Measurements from ENCODE around the gene GPR87. TPM values are rescaled to one million over a fixed set of nuclear protein-coding genes. Genes with fewer than 3 reads are reported as not detected.

The GPR87 gene
- total RNA-seq, 2 donors from 2014 or later, result 3.2 to 5.0 TPM

- no peak overlapping the region for H3K4me3 Mint-ChIP-seq
- no peaks in the 10 kb centered on the region for H3K9me3 Mint-ChIP-seq
- peaks cover 21% of the 10 kb centered on the region for H3K4me1 Mint-ChIP-seq
- no peaks in the 10 kb centered on the region for H3K27me3 Mint-ChIP-seq
- ATAC-seq (replicated peaks), result no peak
- H3K36me3 Mint-ChIP-seq (ENCODE audit: low read depth), result no peaks in the 10 kb centered on the region
- H3K27ac Mint-ChIP-seq, result no peak overlapping the region
Observed at GRCh38 chr3:151285940-151286339, 30.7 kb downstream of the GPR87 start.

DNA sequence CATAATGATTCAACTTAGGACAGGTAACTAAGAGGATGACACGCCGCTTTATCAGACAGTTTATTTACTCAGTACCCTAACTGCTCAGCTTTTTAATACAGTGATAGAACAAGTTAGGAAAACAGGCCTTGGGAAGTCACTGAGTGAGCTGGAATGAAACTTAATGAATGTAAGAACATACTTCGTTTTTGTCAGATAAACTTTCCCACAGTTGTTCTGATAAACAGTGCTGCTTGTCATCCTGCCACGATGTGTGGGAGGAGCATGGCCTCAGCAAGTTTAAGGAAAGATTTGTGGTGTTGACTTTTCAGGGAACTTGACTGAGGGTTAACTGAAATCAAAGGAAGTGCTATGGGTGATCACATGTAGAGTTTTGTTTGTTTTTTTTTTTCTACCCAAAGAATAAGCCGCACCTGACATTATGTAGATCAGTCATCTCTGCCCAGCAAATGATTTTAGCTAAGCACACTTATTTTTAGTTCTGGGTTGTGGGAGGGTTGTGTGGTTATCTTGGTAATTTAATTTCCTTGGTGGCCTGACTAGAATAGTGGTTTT is 32.6 kb downstream of the GPR87 start:
- no peaks in the 10 kb centered on the region for H3K9me3 Mint-ChIP-seq
- peak overlapping the region; percentile 57 for H3K4me3 Mint-ChIP-seq
- peak; percentile 80 for ATAC-seq (replicated peaks)
- H3K4me1 Mint-ChIP-seq, result peaks cover 21% of the 10 kb centered on the region
- H3K27me3 Mint-ChIP-seq, result no peaks in the 10 kb centered on the region
- H3K27ac Mint-ChIP-seq, result peak overlapping the region; percentile 85
- H3K36me3 Mint-ChIP-seq (ENCODE audit: low read depth), result no peaks in the 10 kb centered on the region

DNA sequence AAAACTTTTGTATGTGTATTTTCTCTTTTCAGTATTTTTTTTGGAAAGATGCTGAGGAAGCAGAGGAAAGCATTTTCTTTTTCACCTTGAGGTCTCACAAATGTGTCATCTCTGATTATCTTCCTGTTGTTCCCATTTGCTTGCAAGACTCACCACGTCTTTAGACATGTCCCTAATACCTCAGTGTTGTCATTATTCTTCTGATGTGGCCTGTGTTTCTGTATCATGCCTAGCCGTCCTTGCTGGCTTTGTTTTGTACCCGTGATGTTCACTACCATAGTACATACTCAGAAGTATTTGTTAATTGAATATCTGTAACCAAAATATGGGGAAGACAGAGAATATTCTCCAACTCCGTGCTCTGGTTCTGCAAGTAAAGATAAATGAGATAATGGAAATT is 33.2 kb downstream of the GPR87 start:
- peak overlapping the region; percentile 57 for H3K4me3 Mint-ChIP-seq
- no peaks in the 10 kb centered on the region for H3K36me3 Mint-ChIP-seq (ENCODE audit: low read depth)
- H3K9me3 Mint-ChIP-seq, result no peaks in the 10 kb centered on the region
- ATAC-seq (replicated peaks), result peak; percentile 71
- peaks cover 26% of the 10 kb centered on the region for H3K4me1 Mint-ChIP-seq
- peak overlapping the region; percentile 85 for H3K27ac Mint-ChIP-seq
- no peaks in the 10 kb centered on the region for H3K27me3 Mint-ChIP-seq

- H3K27ac Mint-ChIP-seq, result peak overlapping the region; percentile 85
- H3K4me1 Mint-ChIP-seq, result peaks cover 30% of the 10 kb centered on the region
- H3K36me3 Mint-ChIP-seq (ENCODE audit: low read depth), result no peaks in the 10 kb centered on the region
- no peaks in the 10 kb centered on the region for H3K27me3 Mint-ChIP-seq
- no peaks in the 10 kb centered on the region for H3K9me3 Mint-ChIP-seq
- ATAC-seq (replicated peaks), result peak; percentile 34
- H3K4me3 Mint-ChIP-seq, result peak overlapping the region; percentile 57
Observed at GRCh38 chr3:151282921-151283320, 33.7 kb downstream of the GPR87 start.

DNA sequence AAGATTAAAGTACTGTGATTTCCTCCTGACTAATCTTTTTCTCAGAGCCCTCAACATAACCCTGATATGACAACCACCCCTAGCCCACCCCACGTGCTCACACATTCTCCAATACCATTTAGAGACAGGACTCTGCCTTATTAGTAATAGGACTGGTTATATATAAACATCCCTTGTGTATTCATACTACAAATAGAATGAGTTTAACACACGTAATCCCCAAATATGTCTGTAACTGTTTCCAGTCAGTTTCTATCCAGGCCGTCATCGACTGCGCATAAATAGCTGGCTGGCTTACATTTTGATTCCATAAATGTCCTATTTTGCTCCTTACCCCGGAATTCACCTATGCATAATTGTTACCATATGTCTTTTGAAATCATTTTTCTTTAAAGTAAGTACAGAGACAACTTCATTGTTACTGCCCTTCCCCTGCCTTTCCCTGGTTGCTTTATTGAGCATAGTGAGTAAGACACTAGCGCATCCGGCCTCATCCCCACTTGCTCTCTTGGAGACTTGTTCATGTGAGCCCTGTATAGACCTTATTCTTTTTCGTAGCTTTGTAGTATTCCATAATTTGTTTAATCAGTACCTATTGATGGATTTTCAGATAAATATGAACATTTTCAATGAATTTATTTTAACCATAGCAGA is 34.8 kb downstream of the GPR87 start:
- Mint-ChIP-seq H3K27ac (no peak overlapping the region), H3K27me3 (no peaks in the 10 kb centered on the region), H3K4me3 (no peak overlapping the region), H3K36me3 (ENCODE audit: low read depth) (no peaks in the 10 kb centered on the region), H3K9me3 (no peaks in the 10 kb centered on the region), H3K4me1 (peaks cover 29% of the 10 kb centered on the region)
- no peak for ATAC-seq (replicated peaks)

DNA sequence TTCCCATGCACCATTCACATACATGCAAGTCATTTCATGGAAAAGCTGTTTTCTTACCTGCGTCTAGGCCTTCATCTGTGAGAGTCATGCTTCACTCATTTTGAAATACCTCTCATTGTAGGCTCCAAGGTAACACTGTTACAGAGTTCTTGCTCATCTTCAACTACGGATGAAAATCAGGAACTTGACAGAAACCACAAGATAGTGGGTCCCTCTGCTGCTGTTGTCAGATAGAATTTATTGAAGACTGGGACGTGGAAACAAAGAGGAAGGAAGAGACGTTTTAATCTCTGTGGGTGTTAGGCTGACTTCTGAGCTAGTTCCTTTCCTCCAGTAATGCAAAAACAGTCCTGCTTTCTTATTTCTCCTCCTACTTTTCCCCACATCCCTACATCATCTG is 38.4 kb downstream of the GPR87 start, which contains the start of gene P2RY14:
Gene P2RY14, minus strand, starts transcription at position 313 of the 400 bp plus-strand sequence. CDS start 64,226 bp downstream, outside the sequence.
- peak within 1 kb of the TSS; percentile 54 for H3K4me3 Mint-ChIP-seq

DNA sequence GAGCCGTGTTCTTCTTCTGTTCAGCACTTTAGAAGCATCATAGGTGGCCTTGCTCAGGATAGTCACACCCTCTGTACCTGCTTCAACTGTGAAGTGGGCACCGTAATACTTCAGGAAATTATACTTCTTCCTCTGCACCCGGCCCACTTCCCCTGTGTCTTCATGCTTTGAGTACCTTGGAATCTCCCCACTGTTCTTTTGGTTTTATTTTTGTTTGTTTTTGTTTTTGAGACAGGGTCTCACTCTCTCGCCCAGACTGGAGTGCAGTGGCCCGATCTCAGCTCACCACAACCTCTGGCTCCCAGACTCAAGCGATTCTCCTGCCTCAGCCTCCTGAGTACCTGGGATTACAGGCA is 40.0 kb downstream of the GPR87 start:
- Mint-ChIP-seq H3K4me3 (peak overlapping the region; percentile 65), H3K4me1 (peaks cover 18% of the 10 kb centered on the region), H3K9me3 (no peaks in the 10 kb centered on the region), H3K27ac (peak overlapping the region; percentile 83), H3K36me3 (ENCODE audit: low read depth) (no peaks in the 10 kb centered on the region), H3K27me3 (no peaks in the 10 kb centered on the region)
- ATAC-seq (replicated peaks), result peak; percentile 58

More for the DNA sequence above, 38.4 kb downstream of the GPR87 start, which contains the start of gene P2RY14:
- Mint-ChIP-seq H3K27me3 (no peaks in the 10 kb centered on the region), H3K27ac (peak within 1 kb of the TSS; percentile 70), H3K9me3 (no peaks in the 10 kb centered on the region), H3K36me3 (ENCODE audit: low read depth) (no peaks in the 10 kb centered on the region), H3K4me1 (peaks cover 24% of the 10 kb centered on the region)
- ATAC-seq (replicated peaks), result peak; percentile 74

DNA sequence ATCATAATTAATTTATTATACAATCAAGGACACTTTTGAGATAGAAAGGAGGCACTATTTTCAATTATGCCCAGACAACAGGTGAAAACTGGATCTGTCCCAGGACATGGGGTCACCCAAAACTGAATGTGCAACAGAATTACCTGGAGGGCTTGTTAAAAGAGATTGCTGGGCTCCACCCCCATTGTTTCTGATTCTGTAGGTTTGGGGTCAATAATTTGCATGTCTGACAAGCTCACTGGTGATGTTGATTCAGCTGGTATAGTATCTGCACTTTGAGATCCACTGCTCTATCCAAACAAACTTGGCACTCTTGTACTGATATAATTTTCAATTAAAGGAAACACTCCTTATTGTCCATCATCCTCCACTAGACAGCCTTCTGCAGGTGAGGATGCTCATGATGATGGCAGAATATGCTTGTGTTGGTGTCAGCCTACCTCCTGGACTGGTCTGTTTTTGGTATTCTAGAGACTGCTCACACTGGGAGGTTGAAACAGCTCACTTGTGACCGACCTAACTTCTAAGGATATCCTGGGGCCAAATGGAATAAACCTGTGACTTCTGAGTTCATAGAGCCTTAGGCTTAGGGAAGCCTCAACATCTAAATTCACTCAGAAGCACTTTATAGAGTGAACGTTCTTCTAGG is 40.5 kb downstream of the GPR87 start:
- peak; percentile 24 for ATAC-seq (replicated peaks)
- Mint-ChIP-seq H3K9me3 (no peaks in the 10 kb centered on the region), H3K4me1 (peaks cover 18% of the 10 kb centered on the region), H3K27ac (peak overlapping the region; percentile 83), H3K4me3 (peak overlapping the region; percentile 65), H3K36me3 (ENCODE audit: low read depth) (no peaks in the 10 kb centered on the region), H3K27me3 (no peaks in the 10 kb centered on the region)

GRCh38 chr3:151275091-151275490 is 41.5 kb downstream of the GPR87 start:
- ATAC-seq (replicated peaks), result no peak
- H3K27ac Mint-ChIP-seq, result peak overlapping the region; percentile 32
- H3K36me3 Mint-ChIP-seq (ENCODE audit: low read depth), result no peaks in the 10 kb centered on the region
- H3K9me3 Mint-ChIP-seq, result no peaks in the 10 kb centered on the region
- peaks cover 18% of the 10 kb centered on the region for H3K4me1 Mint-ChIP-seq
- no peaks in the 10 kb centered on the region for H3K27me3 Mint-ChIP-seq
- peak overlapping the region; percentile 65 for H3K4me3 Mint-ChIP-seq

GRCh38 chr3:151269631-151270030 is 47.0 kb downstream of the GPR87 start:
- no peaks in the 10 kb centered on the region for H3K27me3 Mint-ChIP-seq
- H3K27ac Mint-ChIP-seq, result no peak overlapping the region
- H3K4me1 Mint-ChIP-seq, result peaks cover 13% of the 10 kb centered on the region
- ATAC-seq (replicated peaks), result no peak
- no peaks in the 10 kb centered on the region for H3K9me3 Mint-ChIP-seq
- peaks cover 5% of the 10 kb centered on the region for H3K36me3 Mint-ChIP-seq (ENCODE audit: low read depth)
- no peak overlapping the region for H3K4me3 Mint-ChIP-seq

GRCh38 chr3:151268267-151269235 is 48.1 kb downstream of the GPR87 start:
- peaks cover 13% of the 10 kb centered on the region for H3K4me1 Mint-ChIP-seq

DNA sequence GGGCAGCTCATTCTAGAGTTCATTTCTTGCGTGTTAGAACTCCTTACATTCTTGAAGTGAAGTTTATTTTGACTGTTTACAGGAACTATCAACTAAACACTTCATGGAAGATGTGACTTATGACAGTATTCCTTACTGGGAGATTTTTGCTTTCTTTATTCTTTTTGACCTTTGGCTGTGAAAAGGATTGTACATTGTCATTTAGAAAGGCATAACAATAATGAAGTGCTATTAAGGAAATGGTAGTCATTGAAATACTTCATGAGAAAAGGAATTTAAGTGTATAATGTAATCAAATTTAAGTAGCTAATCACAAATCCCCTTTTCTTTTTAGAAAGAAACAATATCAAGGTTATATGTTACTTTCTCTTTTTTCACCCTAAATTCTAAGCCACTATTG is 49.6 kb downstream of the GPR87 start:
- no peak overlapping the region for H3K4me3 Mint-ChIP-seq

More at GRCh38 chr3:151268267-151269235, 48.1 kb downstream of the GPR87 start:
- peak overlapping the region; percentile 70 for H3K4me3 Mint-ChIP-seq
- peak overlapping the region; percentile 88 for H3K27ac Mint-ChIP-seq
- no peaks in the 10 kb centered on the region for H3K9me3 Mint-ChIP-seq
- H3K36me3 Mint-ChIP-seq (ENCODE audit: low read depth), result peaks cover 5% of the 10 kb centered on the region
- no peaks in the 10 kb centered on the region for H3K27me3 Mint-ChIP-seq
- peak; percentile 90 for ATAC-seq (replicated peaks)

DNA sequence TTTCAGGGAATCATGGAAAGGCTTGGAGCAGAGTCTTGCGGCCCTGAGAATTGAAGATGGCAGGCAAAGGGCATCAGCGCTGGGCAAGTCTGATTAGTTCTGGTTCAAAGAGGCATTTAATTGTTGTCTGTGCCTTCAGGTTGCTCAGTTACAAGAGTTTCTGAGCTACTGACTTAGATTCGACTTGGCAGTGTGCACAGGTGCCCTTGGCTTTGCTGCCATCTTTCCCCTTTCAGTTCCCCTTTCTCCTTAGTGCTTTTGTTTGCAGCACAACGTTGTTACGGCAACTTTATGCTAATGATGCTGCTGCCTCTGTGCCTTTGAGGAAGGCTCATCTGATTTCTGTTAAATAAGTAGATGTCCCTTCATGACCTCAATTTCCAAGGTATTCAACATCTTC is 50.8 kb downstream of the GPR87 start:
- H3K27ac Mint-ChIP-seq, result no peak overlapping the region
- H3K36me3 Mint-ChIP-seq (ENCODE audit: low read depth), result peaks cover 5% of the 10 kb centered on the region
- ATAC-seq (replicated peaks), result no peak
- no peak overlapping the region for H3K4me3 Mint-ChIP-seq
- no peaks in the 10 kb centered on the region for H3K9me3 Mint-ChIP-seq
- H3K27me3 Mint-ChIP-seq, result no peaks in the 10 kb centered on the region
- peaks cover 13% of the 10 kb centered on the region for H3K4me1 Mint-ChIP-seq

More for the DNA sequence above, 49.6 kb downstream of the GPR87 start:
- Mint-ChIP-seq H3K9me3 (no peaks in the 10 kb centered on the region), H3K36me3 (ENCODE audit: low read depth) (peaks cover 5% of the 10 kb centered on the region), H3K27ac (no peak overlapping the region), H3K4me1 (peaks cover 13% of the 10 kb centered on the region), H3K27me3 (no peaks in the 10 kb centered on the region)
- ATAC-seq (replicated peaks), result no peak

- H3K27me3 Mint-ChIP-seq, result no peaks in the 10 kb centered on the region
- H3K36me3 Mint-ChIP-seq (ENCODE audit: low read depth), result peaks cover 5% of the 10 kb centered on the region
- H3K27ac Mint-ChIP-seq, result no peak overlapping the region
- H3K4me3 Mint-ChIP-seq, result no peak overlapping the region
- peaks cover 13% of the 10 kb centered on the region for H3K4me1 Mint-ChIP-seq
- no peaks in the 10 kb centered on the region for H3K9me3 Mint-ChIP-seq
- ATAC-seq (replicated peaks), result no peak
Observed at GRCh38 chr3:151265166-151265565, 51.5 kb downstream of the GPR87 start.
